B cell (primary cell): ENCODE data around the gene PITPNM3. TPM values are rescaled to one million over a fixed set of nuclear protein-coding genes. Genes with fewer than 3 reads are reported as not detected.

ENCODE experiments used
- ATAC-seq: fragments of 200-7000 bp; cut with Tn5 transposase; one replicate; pipeline ENCODE4 v1.10.0; 2021; ENCODE audit warnings: low read depth, mild to moderate bottlenecking, moderate number of reproducible peaks, moderate library complexity
- CTCF ChIA-PET: fragments of 350-600 bp; sonication (Branson Sonifier 250); formaldehyde crosslinking; loops from one replicate; lab custom pipeline; 2021; ENCODE audit warnings: antibody characterized with exemption, inconsistent platforms; lab: Charles Lee
- POLR2A ChIA-PET: fragments of 350-600 bp; sonication (Branson Sonifier 250); formaldehyde crosslinking; loops from one replicate; lab custom pipeline; 2021; ENCODE audit warnings: antibody characterized with exemption; lab: Charles Lee
- DNase-seq: peaks from one replicate; pipeline ENCODE4 v3.0.0; 2013
- H2AFZ ChIP-seq: 2 replicates; pipeline ENCODE4 v1.6.1; 2012; ENCODE audit warnings: mild to moderate bottlenecking, low read depth, low read length; ENCODE audit not compliant: insufficient read depth, poor library complexity, severe bottlenecking
- H3K27ac ChIP-seq, 2 donors: 1 replicate in 1 of 2; 2 replicates in 1 of 2; pipeline ENCODE4 v1.5.1; 2012 to 2013; ENCODE audit warnings: low read length in 2 of 2, mild to moderate bottlenecking in 2 of 2, moderate library complexity in 1 of 2
- H3K27me3 ChIP-seq, 4 experiments: fragments of 200-600 bp in 1 of 4; sonication (generic) in 1 of 4; replicated peaks in 1 of 4; 1 replicate in 2 of 4; 2 replicates in 2 of 4; pipeline versions ENCODE4 v1.6.1 to v1.7.0; 2013 to 2016; ENCODE audit warnings: low read length in 3 of 4, mild to moderate bottlenecking in 2 of 4, mixed read lengths in 1 of 4, moderate library complexity in 1 of 4; ENCODE audit not compliant: insufficient read depth in 4 of 4, control insufficient read depth in 3 of 4; ENCODE audit errors: control extremely low read depth in 1 of 4
- H3K36me3 ChIP-seq, 2 experiments: replicated peaks in 1 of 2; 1 replicate in 1 of 2; 2 replicates in 1 of 2; pipeline versions ENCODE4 v1.6.1 to v1.7.1; 2013; ENCODE audit warnings: low read length in 1 of 2; ENCODE audit not compliant: insufficient read depth in 2 of 2, control insufficient read depth in 1 of 2; ENCODE audit errors: control extremely low read depth in 1 of 2, extremely low read depth in 1 of 2
- H3K4me1 ChIP-seq, 2 donors: fragments of 200-600 bp in 1 of 2; sonication (generic) in 1 of 2; 1 replicate in 1 of 2; 2 replicates in 1 of 2; pipeline versions ENCODE4 v1.5.1 to v1.6.1; 2013 to 2017; ENCODE audit warnings: low read length in 2 of 2; ENCODE audit not compliant: control insufficient read depth in 2 of 2, insufficient read depth in 2 of 2
- H3K4me2 ChIP-seq: replicated peaks from 2 replicates; pipeline ENCODE3; 2012; ENCODE audit warnings: mild to moderate bottlenecking, low read depth, low read length; ENCODE audit not compliant: poor library complexity, severe bottlenecking
- H3K4me3 ChIP-seq, 5 experiments: fragments of 200-600 bp in 1 of 5; sonication (generic) in 1 of 5; 1 replicate in 3 of 5; 2 replicates in 2 of 5; pipeline versions ENCODE4 v1.5.1 to v1.7.0; 2011 to 2016; ENCODE audit warnings: low read length in 4 of 5, mild to moderate bottlenecking in 4 of 5, low read depth in 2 of 5, control low read depth in 1 of 5, moderate library complexity in 1 of 5; ENCODE audit not compliant: insufficient read depth in 1 of 5; ENCODE audit errors: control extremely low read depth in 1 of 5, extremely low read depth in 1 of 5
- H3K79me2 ChIP-seq: fragments of 200-600 bp; sonication (generic); one replicate; pipeline ENCODE4 v1.6.0; 2016; ENCODE audit warnings: low read length; ENCODE audit not compliant: control insufficient read depth, insufficient read depth
- H3K9ac ChIP-seq: fragments of 200-600 bp; sonication (generic); 2 replicates; pipeline ENCODE4 v1.6.1; 2017; ENCODE audit warnings: mild to moderate bottlenecking, low read length, moderate library complexity
- H3K9me3 ChIP-seq, 3 donors: one replicate each; pipeline versions ENCODE4 v1.6.1 to v1.7.1; 2013; ENCODE audit warnings: low read length in 2 of 3; ENCODE audit not compliant: control insufficient read depth in 2 of 3, insufficient read depth in 1 of 3; ENCODE audit errors: control extremely low read depth in 1 of 3
- H4K20me1 ChIP-seq: 2 replicates; pipeline ENCODE4 v1.6.0; 2012; ENCODE audit warnings: mild to moderate bottlenecking, low read length; ENCODE audit not compliant: insufficient read depth, control insufficient read depth, poor library complexity, severe bottlenecking
- H3K27ac Mint-ChIP-seq: one replicate; pipeline ENCODE4 v1.8.0; 2021; ENCODE audit warnings: mixed read lengths
- H3K27me3 Mint-ChIP-seq: one replicate; pipeline ENCODE4 v1.8.0; 2021; ENCODE audit warnings: mixed read lengths
- H3K4me1 Mint-ChIP-seq: one replicate; pipeline ENCODE4 v1.8.0; 2021; ENCODE audit warnings: mixed read lengths
- H3K4me3 Mint-ChIP-seq: one replicate; pipeline ENCODE4 v1.8.0; 2021; ENCODE audit warnings: mixed read lengths
- H3K9me3 Mint-ChIP-seq: one replicate; pipeline ENCODE4 v1.8.0; 2022; ENCODE audit warnings: mixed read lengths; ENCODE audit not compliant: insufficient read depth
- CTCF ChIP-seq: fragments of 200-600 bp; IDR thresholded peaks from one replicate; pipeline ENCODE4 v1.8.0; 2022; ENCODE audit warnings: antibody characterized with exemption, mild to moderate bottlenecking
- EZH2 ChIP-seq: IDR thresholded peaks from 2 replicates; pipeline ENCODE4 v1.6.1; 2012; ENCODE audit warnings: borderline replicate concordance, low read depth, mild to moderate bottlenecking, moderate library complexity, low read length; ENCODE audit not compliant: insufficient read depth, poor library complexity, severe bottlenecking
- WGBS: methylation state at CpG from one replicate; pipeline ENCODE4 v1.1.5; 2013; ENCODE audit warnings: missing lambda C conversion rate; ENCODE audit not compliant: insufficient coverage; 5-methylcytosine and 5-hydroxymethylcytosine counted together
- intact Hi-C: fragments of 100-400 bp; cut with micrococcal nuclease; formaldehyde crosslinking; loops from one replicate; pipeline ENCODE4 v1.10.0; 2022
- polyA plus RNA-seq: library from polyadenylated mRNA; depleted of rRNA; stranded (reverse); fragments of >200 nt; gene quantifications from 2 replicates; pipeline ENCODE4 v1.2.3, GENCODE V29; 2012
- total RNA-seq, 2 donors: library from RNA; stranded (reverse); fragments of 120-200 nt in 1 of 2; gene quantifications; 1 replicate in 1 of 2; 2 replicates in 1 of 2; pipeline versions ENCODE4 v1.2.3 to v1.2.4, GENCODE V29; 2013 to 2022

The PITPNM3 gene
- total and polyA plus RNA-seq, 2 donors (not counting 1 experiment from before 2014, with no cell fraction given): 0.31 to 0.49 TPM

GRCh38 chr17:6599364-6599763 is 43.0 kb upstream of the PITPNM3 start:
- H4K20me1 ChIP-seq: no peaks in the 10 kb centered on the region
- peak overlapping the region; percentile 71 for H3K27ac Mint-ChIP-seq
- no peak overlapping the region for H3K9ac ChIP-seq
- ATAC-seq: peak; percentile 41
- peaks cover 15 to 29% of the 10 kb centered on the region in 2 experiments for H3K36me3 ChIP-seq
- no peaks in the 10 kb centered on the region for H3K9me3 Mint-ChIP-seq
- no peaks in the 10 kb centered on the region for H3K79me2 ChIP-seq
- no peak overlapping the region for H3K27ac ChIP-seq
- peaks cover 14% of the 10 kb centered on the region for H3K4me1 Mint-ChIP-seq
- no peak overlapping the region for H3K4me3 ChIP-seq
- H3K4me2 ChIP-seq: no peak overlapping the region
- no peak for TF ChIP-seq CTCF
- no peak for TF ChIP-seq EZH2
- H3K4me1 ChIP-seq: peaks cover 11 to 12% of the 10 kb centered on the region in 2 donors
- DNase-seq: peak; percentile 55
- ChIA-PET CTCF (interaction anchor here (0.9 to 1.7 kb wide), 5 partner anchors 23 to 201 kb away, joined by 3 to 12 read pairs (median 4); no protein-coding TSS in a partner anchor), POLR2A (interaction anchor here (1.5 kb wide), 1 partner anchor 42 kb away, joined by 3 read pairs; the partner anchor contains the start of genes KIAA0753 and TXNDC17)
- no peaks in the 10 kb centered on the region for H3K27me3 ChIP-seq
- intact Hi-C loops: loop anchor here (5.0 kb wide), 1 partner anchor 127 kb away; no protein-coding TSS in a partner anchor
- no peaks in the 10 kb centered on the region for H3K9me3 ChIP-seq
- H3K27me3 Mint-ChIP-seq: no peaks in the 10 kb centered on the region
- no peak overlapping the region for H2AFZ ChIP-seq
- H3K4me3 Mint-ChIP-seq: no peak overlapping the region

- peaks cover 15 to 35% of the 10 kb centered on the region in 2 experiments for H3K36me3 ChIP-seq
- no peak overlapping the region for H3K27ac ChIP-seq
- TF ChIP-seq EZH2 (no peak), CTCF (no peak)
- intact Hi-C loops: loop anchor here (5.0 kb wide), 1 partner anchor 125 kb away; no protein-coding TSS in a partner anchor
- H3K9ac ChIP-seq: no peak overlapping the region
- ChIA-PET CTCF (no interaction called here), POLR2A (no interaction called here)
- Mint-ChIP-seq H3K9me3 (no peaks in the 10 kb centered on the region), H3K27me3 (no peaks in the 10 kb centered on the region), H3K4me3 (no peak overlapping the region), H3K27ac (no peak overlapping the region), H3K4me1 (peaks cover 14% of the 10 kb centered on the region)
- no peaks in the 10 kb centered on the region for H3K27me3 ChIP-seq
- peaks cover 11 to 12% of the 10 kb centered on the region in 2 donors for H3K4me1 ChIP-seq
- no peak overlapping the region for H2AFZ ChIP-seq
- H4K20me1 ChIP-seq: no peaks in the 10 kb centered on the region
- no peaks in the 10 kb centered on the region for H3K79me2 ChIP-seq
- no peak for ATAC-seq
- H3K4me3 ChIP-seq: no peak overlapping the region
- no peak overlapping the region for H3K4me2 ChIP-seq
- H3K9me3 ChIP-seq: no peaks in the 10 kb centered on the region
- no CpG with 5 or more reads among the region's 1 CpG for WGBS
- no peak for DNase-seq
Measured at GRCh38 chr17:6597727-6598126, 41.4 kb upstream of the PITPNM3 start.
